Stomach (tissue), 4 donors: ENCODE results near the gene KRTAP22-1.

Experiments used
- CTCF ChIP-seq, 7 experiments: fragments of 450-650 bp in 4 of 7; fragments of 200-600 bp in 3 of 7; sonication (generic) in 3 of 7; IDR thresholded peaks; one replicate each; pipeline ENCODE4 v1.5.1; 2016 to 2019; ENCODE audit warnings: antibody characterized with exemption in 7 of 7, control low read depth in 2 of 7, mild to moderate bottlenecking in 1 of 7
- EP300 ChIP-seq: sonication (generic); formaldehyde crosslinking; IDR thresholded peaks from one replicate; pipeline ENCODE4 v1.6.1; 2017; ENCODE audit warnings: antibody characterized with exemption
- POLR2A ChIP-seq, 4 donors: fragments of 450-650 bp; IDR thresholded peaks; one replicate each; pipeline ENCODE4 v1.6.1; 2016; ENCODE audit warnings: antibody characterized with exemption in 4 of 4, control low read depth in 2 of 4, mild to moderate bottlenecking in 1 of 4, moderate library complexity in 1 of 4
- POLR2AphosphoS5 ChIP-seq, 3 donors: sonication (generic); formaldehyde crosslinking; IDR thresholded peaks; one replicate each; pipeline ENCODE4 v1.6.1; 2016; ENCODE audit warnings: antibody characterized with exemption in 3 of 3

- TF ChIP-seq CTCF (IDR thresholded peaks at IDR 0.05) (no peak), EP300 (no peak), POLR2A (IDR thresholded peaks at IDR 0.05) (no peak), POLR2AphosphoS5 (IDR thresholded peaks at IDR 0.05) (no peak)
These were observed 2.1 kb upstream of the KRTAP22-1 start, which contains the start of gene KRTAP6-2 for GRCh38 chr21:30598802-30599201.
